ENCODE measurements around the gene DNAI4.
"Not testable (repeated sequence)": the region's sequence is repeated elsewhere in the genome, so short reads cannot be mapped to it uniquely, and the experiment has no call there.

Gene DNAI4

DNA sequence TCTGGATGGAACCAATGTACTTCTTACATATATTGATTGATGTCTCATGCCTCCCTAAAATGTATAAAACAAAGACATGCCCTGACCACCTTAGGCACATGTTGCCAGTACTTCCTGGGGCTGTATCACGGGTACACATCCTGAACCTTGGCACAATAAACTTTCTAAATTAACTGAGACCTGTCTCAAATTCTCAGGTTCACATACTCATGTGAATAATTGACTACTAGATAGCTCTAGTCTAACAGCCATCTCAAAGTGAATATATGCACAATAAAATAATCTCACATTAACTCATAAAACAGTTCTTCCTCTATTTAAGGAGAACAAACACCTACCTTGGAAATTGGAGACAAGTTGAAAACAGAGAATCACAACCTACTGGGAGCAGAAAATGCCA, 5.6 kb downstream of the DNAI4 start:
- TF ChIP-seq, protein P1, sequence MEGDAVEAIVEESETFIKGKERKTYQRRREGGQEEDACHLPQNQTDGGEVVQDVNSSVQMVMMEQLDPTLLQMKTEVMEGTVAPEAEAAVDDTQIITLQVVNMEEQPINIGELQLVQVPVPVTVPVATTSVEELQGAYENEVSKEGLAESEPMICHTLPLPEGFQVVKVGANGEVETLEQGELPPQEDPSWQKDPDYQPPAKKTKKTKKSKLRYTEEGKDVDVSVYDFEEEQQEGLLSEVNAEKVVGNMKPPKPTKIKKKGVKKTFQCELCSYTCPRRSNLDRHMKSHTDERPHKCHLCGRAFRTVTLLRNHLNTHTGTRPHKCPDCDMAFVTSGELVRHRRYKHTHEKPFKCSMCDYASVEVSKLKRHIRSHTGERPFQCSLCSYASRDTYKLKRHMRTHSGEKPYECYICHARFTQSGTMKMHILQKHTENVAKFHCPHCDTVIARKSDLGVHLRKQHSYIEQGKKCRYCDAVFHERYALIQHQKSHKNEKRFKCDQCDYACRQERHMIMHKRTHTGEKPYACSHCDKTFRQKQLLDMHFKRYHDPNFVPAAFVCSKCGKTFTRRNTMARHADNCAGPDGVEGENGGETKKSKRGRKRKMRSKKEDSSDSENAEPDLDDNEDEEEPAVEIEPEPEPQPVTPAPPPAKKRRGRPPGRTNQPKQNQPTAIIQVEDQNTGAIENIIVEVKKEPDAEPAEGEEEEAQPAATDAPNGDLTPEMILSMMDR (IDR thresholded peaks at IDR 0.05), result no peak
- H3K4me3 ChIP-seq, result no peak overlapping the region
- H3K27ac ChIP-seq, result no peak overlapping the region
- no peak for DNase-seq (ENCODE audit: low spot score)

DNA sequence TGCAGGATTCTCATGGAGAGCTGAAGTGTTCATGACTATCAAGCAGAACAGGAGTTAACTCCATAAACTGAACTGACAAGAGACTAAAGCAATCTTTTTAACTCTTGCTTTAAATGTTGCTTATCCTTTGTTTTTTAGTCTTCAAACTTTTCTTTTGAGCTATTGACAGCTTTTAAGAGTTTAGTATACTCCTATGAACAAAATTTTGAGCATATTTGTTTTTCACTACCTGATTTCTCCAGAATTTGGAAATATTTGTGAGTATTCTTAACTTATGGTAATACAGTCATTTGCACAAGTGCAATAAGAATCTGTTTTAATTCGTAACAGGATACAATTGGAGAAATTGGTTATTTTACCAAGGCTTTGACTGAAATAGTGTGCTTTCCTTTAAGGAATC, 7.2 kb downstream of the DNAI4 start:
- TF ChIP-seq, protein P1 (IDR thresholded peaks at IDR 0.05), result no peak
- DNase-seq (ENCODE audit: low spot score), result no peak

DNA sequence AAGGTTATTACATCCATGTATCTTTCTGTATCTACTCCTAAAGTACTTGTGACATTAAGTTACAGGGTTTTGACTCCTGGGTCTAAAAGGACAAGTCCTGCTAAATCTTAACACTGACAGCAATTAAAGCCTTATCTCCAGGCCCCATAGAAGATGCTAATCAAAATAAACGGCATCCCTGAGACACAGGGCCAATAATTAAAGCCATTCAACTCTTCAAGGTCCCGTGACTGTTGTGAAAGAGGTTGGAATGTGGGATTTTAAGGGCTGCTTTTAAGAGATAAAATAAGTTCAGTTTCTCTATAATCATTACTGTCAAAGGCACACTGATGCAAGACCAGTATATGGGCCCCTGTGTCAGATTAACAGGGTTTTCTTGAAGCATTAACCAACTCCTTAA, 8.3 kb downstream of the DNAI4 start:
- Histone ChIP-seq H3K4me3 (no peak overlapping the region), H3K27ac (no peak overlapping the region)
- TF ChIP-seq, protein P1 (IDR thresholded peaks at IDR 0.05), result no peak
- no peak for DNase-seq (ENCODE audit: low spot score)

More for the DNA sequence above, 7.2 kb downstream of the DNAI4 start:
- H3K4me3 ChIP-seq, result no peak overlapping the region
- no peak overlapping the region for H3K27ac ChIP-seq

DNA sequence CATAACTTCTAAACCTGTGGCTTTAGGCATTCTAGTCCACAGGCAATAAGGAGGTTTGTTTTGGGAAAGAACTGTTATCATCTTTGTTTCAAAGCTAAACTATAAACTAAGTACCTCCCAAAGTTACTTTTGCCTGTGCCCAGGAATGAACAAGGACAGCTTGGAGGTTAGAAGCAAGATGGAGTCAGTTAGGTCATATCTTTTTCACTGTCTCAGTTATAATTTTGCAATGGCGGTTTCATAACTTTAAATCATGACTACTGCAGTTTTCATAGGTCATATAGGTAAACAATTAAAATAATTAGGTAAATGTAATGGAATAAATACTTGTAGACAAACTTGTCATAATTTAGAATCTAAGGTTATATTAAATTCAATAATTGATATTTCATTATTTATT, 9.5 kb downstream of the DNAI4 start:
- not testable (repeated sequence) for H3K27ac ChIP-seq; DNase-seq (ENCODE audit: low spot score)

DNA sequence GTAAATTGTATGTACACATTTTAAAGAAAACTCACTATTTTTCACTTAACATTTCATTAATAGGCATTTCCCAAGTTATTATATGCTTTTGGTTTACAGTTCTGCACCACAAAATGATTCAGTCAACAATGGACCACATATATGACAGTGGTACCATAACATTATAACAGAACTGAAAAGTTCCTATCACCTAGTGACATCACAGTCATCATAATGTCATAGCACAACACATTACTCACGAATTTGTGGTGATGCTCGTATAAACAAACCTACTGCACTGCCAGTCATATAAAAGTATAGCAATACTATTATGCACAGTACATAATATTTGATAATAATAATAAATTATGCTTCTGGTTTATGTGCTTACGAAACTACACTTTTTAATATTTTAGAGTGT, 30.9 kb downstream of the DNAI4 start:
- no peak for DNase-seq (ENCODE audit: low spot score)
- no peak overlapping the region for H3K27ac ChIP-seq
- TF ChIP-seq, protein P1 (IDR thresholded peaks at IDR 0.05), result no peak
- no peak overlapping the region for H3K4me3 ChIP-seq

More for the DNA sequence above, 9.5 kb downstream of the DNAI4 start:
- H3K4me3 ChIP-seq, result not testable (repeated sequence)

DNA sequence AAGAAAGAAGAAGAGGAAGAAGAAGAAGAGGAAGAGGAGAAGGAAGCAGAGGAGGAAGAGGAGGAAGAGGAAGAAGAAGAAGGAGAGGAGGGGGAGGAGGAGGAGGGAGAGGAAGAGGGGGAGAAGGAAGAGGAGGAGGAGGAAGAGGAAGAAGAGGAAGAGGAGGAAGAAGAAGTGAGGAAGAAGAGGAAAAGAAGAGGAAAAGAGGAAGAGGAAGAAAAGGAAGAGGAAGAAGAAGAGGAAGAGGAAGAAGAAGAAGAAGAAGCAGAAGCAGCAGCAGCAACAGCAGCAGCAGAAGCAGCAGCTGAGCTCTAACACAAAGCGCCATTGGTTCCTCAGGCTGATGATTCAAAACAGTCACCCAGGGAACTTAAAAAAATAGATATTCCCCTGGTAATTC, 34.0 kb downstream of the DNAI4 start:
- Histone ChIP-seq H3K4me3 (no peak overlapping the region), H3K27ac (no peak overlapping the region)
- TF ChIP-seq, protein P1 (IDR thresholded peaks at IDR 0.05), result no peak
- no peak for DNase-seq (ENCODE audit: low spot score)

DNA sequence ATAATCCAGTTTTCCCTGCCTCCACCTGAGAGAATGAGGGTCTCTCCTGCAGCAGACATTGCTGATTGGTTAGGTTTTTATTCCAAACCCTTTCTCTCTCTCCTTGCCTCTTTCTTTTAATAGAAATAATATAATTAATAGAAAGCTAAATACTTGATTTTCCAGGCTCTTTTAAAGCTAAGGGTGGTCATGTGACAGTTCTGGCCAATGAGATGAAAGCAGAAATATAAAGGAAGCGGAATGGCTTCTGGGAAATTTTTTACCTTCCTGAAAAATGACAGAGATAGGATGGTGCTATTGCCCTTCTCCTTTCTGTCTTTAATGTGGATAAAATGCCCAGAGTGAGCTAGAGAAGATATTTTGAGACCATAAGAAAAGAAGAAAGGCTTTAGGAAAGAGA, 35.6 kb downstream of the DNAI4 start:
- Histone ChIP-seq H3K4me3 (no peak overlapping the region), H3K27ac (no peak overlapping the region)
- TF ChIP-seq, protein P1 (IDR thresholded peaks at IDR 0.05), result no peak
- DNase-seq (ENCODE audit: low spot score), result no peak

DNA sequence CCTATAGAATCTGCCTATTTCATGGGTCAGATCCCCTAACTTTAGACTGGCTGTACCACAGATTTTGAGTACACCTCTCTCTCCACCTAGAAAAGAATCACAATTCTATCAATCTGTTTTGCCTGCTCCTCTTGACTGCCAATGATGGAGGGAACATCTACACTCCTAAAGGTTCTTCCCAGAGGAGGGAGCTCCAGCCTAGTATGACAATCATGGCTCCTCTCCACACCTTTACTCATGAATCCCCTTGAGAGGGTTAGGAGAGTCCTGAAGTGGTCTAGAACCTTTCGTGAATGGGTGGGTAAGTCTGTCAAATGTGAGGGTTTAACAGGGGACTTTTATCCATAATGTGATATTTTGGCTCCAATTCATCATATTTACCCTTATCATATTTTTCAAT, 48.0 kb downstream of the DNAI4 start:
- Histone ChIP-seq H3K27ac (no peak overlapping the region), H3K4me3 (no peak overlapping the region)
- TF ChIP-seq, protein P1 (IDR thresholded peaks at IDR 0.05), result no peak
- no peak for DNase-seq (ENCODE audit: low spot score)

Measured in coronary artery (tissue), 2 donors.